ENCODE measurements around the gene CYP21A2. TPM values are rescaled to one million over a fixed set of nuclear protein-coding genes. Genes with fewer than 3 reads are reported as not detected.
"Not testable (repeated sequence)": the region's sequence is repeated elsewhere in the genome, so short reads cannot be mapped to it uniquely, and the experiment has no call there.

CYP21A2 gene
- total RNA-seq, 1 experiment from 2014 or later, result 0.33 TPM

DNA sequence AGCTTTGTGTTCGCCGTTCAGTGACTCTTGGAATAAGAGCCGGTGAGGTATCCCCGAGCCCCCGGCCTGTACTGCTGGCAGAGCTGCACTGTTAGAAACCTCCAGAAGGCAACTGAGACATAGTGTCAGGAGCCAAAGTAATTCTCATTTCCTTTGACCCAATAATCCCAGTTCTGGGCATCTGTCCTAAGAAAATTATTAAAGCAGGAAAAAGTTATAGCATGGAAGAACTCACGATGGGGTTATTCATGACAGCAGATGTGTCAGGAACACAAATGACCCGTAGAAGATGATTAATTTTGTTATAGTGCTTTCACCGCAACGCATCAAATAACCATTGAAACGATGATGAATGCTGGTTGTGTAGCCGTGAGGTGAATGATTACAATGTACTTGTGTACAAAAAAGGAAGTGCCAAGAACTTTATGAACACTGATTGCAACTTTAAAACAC, 20.3 kb downstream of the CYP21A2 start:
- H3K27me3 ChIP-seq (ENCODE audit: insufficient read depth, low read depth), result no peaks in the 10 kb centered on the region
- intact Hi-C loops (cut with micrococcal nuclease; ENCODE audit: unreplicated experiment), result no loop called here
- TF ChIP-seq EZH2 (IDR thresholded peaks at IDR 0.05; ENCODE audit: low read depth), result no peak
- TF ChIP-seq, protein P1, sequence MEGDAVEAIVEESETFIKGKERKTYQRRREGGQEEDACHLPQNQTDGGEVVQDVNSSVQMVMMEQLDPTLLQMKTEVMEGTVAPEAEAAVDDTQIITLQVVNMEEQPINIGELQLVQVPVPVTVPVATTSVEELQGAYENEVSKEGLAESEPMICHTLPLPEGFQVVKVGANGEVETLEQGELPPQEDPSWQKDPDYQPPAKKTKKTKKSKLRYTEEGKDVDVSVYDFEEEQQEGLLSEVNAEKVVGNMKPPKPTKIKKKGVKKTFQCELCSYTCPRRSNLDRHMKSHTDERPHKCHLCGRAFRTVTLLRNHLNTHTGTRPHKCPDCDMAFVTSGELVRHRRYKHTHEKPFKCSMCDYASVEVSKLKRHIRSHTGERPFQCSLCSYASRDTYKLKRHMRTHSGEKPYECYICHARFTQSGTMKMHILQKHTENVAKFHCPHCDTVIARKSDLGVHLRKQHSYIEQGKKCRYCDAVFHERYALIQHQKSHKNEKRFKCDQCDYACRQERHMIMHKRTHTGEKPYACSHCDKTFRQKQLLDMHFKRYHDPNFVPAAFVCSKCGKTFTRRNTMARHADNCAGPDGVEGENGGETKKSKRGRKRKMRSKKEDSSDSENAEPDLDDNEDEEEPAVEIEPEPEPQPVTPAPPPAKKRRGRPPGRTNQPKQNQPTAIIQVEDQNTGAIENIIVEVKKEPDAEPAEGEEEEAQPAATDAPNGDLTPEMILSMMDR (conservative IDR thresholded peaks at IDR 0.05), result no peak
- no peak overlapping the region for H3K27ac ChIP-seq
- BruUV-seq (replicated peaks), result no TSS peak
- CTCF ChIA-PET, result no interaction called here
- no peaks in the 10 kb centered on the region for H3K36me3 ChIP-seq (ENCODE audit: low read depth)
- no peak overlapping the region for H3K4me2 ChIP-seq
- H2AFZ ChIP-seq, result no peak overlapping the region
- H3K9me3 ChIP-seq (ENCODE audit: insufficient read depth, low read depth), result no peaks in the 10 kb centered on the region
- H4K20me1 ChIP-seq (ENCODE audit: insufficient read depth), result no peaks in the 10 kb centered on the region
- no peaks in the 10 kb centered on the region for H3K9me2 ChIP-seq (ENCODE audit: insufficient read depth)
- H3K4me3 ChIP-seq, result no peak overlapping the region
- no peaks in the 10 kb centered on the region for H3K4me1 ChIP-seq (replicated peaks; ENCODE audit: insufficient read depth)
- no peak for DNase-seq
- H3K79me2 ChIP-seq (ENCODE audit: low read depth), result no peaks in the 10 kb centered on the region
- POLR2A ChIA-PET (ENCODE audit: unreplicated experiment), result no interaction called here
- H3F3A ChIP-seq (ENCODE audit: insufficient read depth, low read depth), result no peaks in the 10 kb centered on the region

DNA sequence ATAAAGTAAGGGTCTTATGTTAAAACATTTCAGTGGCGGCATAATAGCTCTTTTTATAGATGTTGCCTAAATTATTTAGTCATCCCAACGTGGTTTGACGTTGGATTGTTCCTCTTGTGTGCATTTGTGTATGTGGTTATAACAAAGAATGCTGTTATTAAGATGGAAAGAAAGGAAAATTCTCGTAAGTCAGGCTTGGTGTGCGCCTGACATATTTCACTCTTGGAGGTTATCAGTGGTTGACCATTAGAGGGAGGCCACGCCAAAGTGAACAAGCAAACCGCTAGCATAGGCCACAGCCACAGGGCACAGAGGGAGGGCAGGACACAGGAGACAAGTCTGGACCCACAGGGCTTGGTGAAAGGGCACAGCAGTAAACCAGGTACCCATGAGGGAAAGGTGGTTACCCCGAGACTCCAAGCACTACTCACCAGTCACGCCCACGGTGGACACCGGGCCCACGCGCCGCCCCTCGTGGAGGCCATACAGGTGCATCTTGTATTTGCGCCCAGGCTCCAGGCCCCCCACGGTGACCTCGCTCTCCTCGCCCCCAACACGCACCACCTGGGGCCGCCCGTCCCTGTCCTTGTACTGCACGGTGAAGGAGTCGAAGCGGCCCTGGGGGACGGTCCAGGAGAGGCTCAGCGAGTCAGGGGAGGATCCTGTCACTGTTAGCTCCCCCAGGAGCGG, 22.9 kb downstream of the CYP21A2 start:
- Histone ChIP-seq H3K9me2 (ENCODE audit: insufficient read depth) (no peaks in the 10 kb centered on the region), H3K36me3 (ENCODE audit: low read depth) (no peaks in the 10 kb centered on the region), H2AFZ (no peak overlapping the region), H3K4me2 (no peak overlapping the region), H3F3A (ENCODE audit: insufficient read depth, low read depth) (no peaks in the 10 kb centered on the region), H3K27me3 (ENCODE audit: insufficient read depth, low read depth) (no peaks in the 10 kb centered on the region), H3K27ac (no peak overlapping the region), H3K79me2 (ENCODE audit: low read depth) (no peaks in the 10 kb centered on the region), H3K4me1 (replicated peaks; ENCODE audit: insufficient read depth) (no peaks in the 10 kb centered on the region), H3K4me3 (no peak overlapping the region), H4K20me1 (ENCODE audit: insufficient read depth) (no peaks in the 10 kb centered on the region), H3K9me3 (ENCODE audit: insufficient read depth, low read depth) (no peaks in the 10 kb centered on the region)
- POLR2A ChIA-PET (ENCODE audit: unreplicated experiment), result no interaction called here
- no peak for DNase-seq
- TF ChIP-seq, protein P1 (conservative IDR thresholded peaks at IDR 0.05), result no peak
- no peak for TF ChIP-seq EZH2 (IDR thresholded peaks at IDR 0.05; ENCODE audit: low read depth)
- intact Hi-C loops (cut with micrococcal nuclease; ENCODE audit: unreplicated experiment), result no loop called here
- CTCF ChIA-PET, result no interaction called here
- no TSS peak for BruUV-seq (replicated peaks)

GRCh38 chr6:32064706-32065105, 26.5 kb downstream of the CYP21A2 start:
- intact Hi-C loops (cut with micrococcal nuclease; ENCODE audit: unreplicated experiment), result no loop called here
- no peaks in the 10 kb centered on the region for H3F3A ChIP-seq (ENCODE audit: insufficient read depth, low read depth)
- TF ChIP-seq EZH2 (IDR thresholded peaks at IDR 0.05; ENCODE audit: low read depth), result no peak
- TF ChIP-seq, protein P1 (conservative IDR thresholded peaks at IDR 0.05), result no peak
- H3K79me2 ChIP-seq (ENCODE audit: low read depth), result no peaks in the 10 kb centered on the region
- H3K27ac ChIP-seq, result no peak overlapping the region
- no peaks in the 10 kb centered on the region for H4K20me1 ChIP-seq (ENCODE audit: insufficient read depth)
- ChIA-PET POLR2A (ENCODE audit: unreplicated experiment) (interaction anchor here (0.6 kb wide), 1 partner anchor 98 kb away, joined by 6 read pairs; no protein-coding TSS in a partner anchor), CTCF (no interaction called here)
- H3K4me2 ChIP-seq, result no peak overlapping the region
- no peaks in the 10 kb centered on the region for H3K9me3 ChIP-seq (ENCODE audit: insufficient read depth, low read depth)
- H3K36me3 ChIP-seq (ENCODE audit: low read depth), result no peaks in the 10 kb centered on the region
- no peaks in the 10 kb centered on the region for H3K4me1 ChIP-seq (replicated peaks; ENCODE audit: insufficient read depth)
- no peak overlapping the region for H3K4me3 ChIP-seq
- no peaks in the 10 kb centered on the region for H3K9me2 ChIP-seq (ENCODE audit: insufficient read depth)
- no peaks in the 10 kb centered on the region for H3K27me3 ChIP-seq (ENCODE audit: insufficient read depth, low read depth)
- no TSS peak for BruUV-seq (replicated peaks)
- H2AFZ ChIP-seq, result no peak overlapping the region
- DNase-seq, result no peak

- H3K36me3 ChIP-seq (ENCODE audit: low read depth); H3F3A ChIP-seq (ENCODE audit: insufficient read depth, low read depth); H3K9me3 ChIP-seq (ENCODE audit: insufficient read depth, low read depth); H3K27ac ChIP-seq; H2AFZ ChIP-seq; H3K4me2 ChIP-seq; POLR2A ChIA-PET (ENCODE audit: unreplicated experiment); H3K79me2 ChIP-seq (ENCODE audit: low read depth); H4K20me1 ChIP-seq (ENCODE audit: insufficient read depth); CTCF ChIA-PET; BruUV-seq (replicated peaks); DNase-seq; H3K27me3 ChIP-seq (ENCODE audit: insufficient read depth, low read depth); H3K4me3 ChIP-seq; H3K9me2 ChIP-seq (ENCODE audit: insufficient read depth); H3K4me1 ChIP-seq (replicated peaks; ENCODE audit: insufficient read depth); intact Hi-C loops (cut with micrococcal nuclease; ENCODE audit: unreplicated experiment): not testable (repeated sequence)
Measured at GRCh38 chr6:32067521-32067920, 29.3 kb downstream of the CYP21A2 start.

GRCh38 chr6:32068315-32068714, 30.1 kb downstream of the CYP21A2 start:
- H3K36me3 ChIP-seq (ENCODE audit: low read depth); H3K9me2 ChIP-seq (ENCODE audit: insufficient read depth); H3K4me1 ChIP-seq (replicated peaks; ENCODE audit: insufficient read depth); H3K9me3 ChIP-seq (ENCODE audit: insufficient read depth, low read depth); H2AFZ ChIP-seq; H3F3A ChIP-seq (ENCODE audit: insufficient read depth, low read depth); H3K27ac ChIP-seq; H4K20me1 ChIP-seq (ENCODE audit: insufficient read depth); H3K27me3 ChIP-seq (ENCODE audit: insufficient read depth, low read depth); H3K4me2 ChIP-seq; CTCF ChIA-PET; H3K4me3 ChIP-seq; intact Hi-C loops (cut with micrococcal nuclease; ENCODE audit: unreplicated experiment); DNase-seq; BruUV-seq (replicated peaks); H3K79me2 ChIP-seq (ENCODE audit: low read depth); POLR2A ChIA-PET (ENCODE audit: unreplicated experiment): not testable (repeated sequence)

Data from PC-9 (cell line).